ENCODE data around the gene CNTNAP3B.
"Not testable (repeated sequence)": the region's sequence is repeated elsewhere in the genome, so short reads cannot be mapped to it uniquely, and the experiment has no call there.

DNA sequence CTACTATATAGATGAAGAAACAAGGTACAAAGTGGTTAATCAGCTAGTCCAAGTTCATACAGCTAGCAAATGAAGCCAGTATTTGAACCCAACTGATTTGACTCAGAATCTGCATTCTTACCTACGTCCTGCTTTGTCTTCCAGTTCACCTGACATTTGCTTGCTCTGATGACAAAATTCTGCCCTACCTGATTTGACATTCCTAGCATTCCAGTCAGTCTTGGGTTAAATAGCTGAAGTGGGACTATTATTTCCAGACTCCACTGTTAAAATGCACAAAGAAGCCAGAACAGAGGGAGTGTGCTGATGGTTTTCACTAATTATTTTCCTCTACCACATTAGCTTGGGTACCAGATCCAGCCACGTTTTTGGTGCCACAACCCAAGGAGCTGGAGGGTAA, 78.5 kb downstream of the CNTNAP3B start:
- not testable (repeated sequence) for TF ChIP-seq POLR2A, EP300 (IDR thresholded peaks at IDR 0.05)
- TF ChIP-seq, protein P1, sequence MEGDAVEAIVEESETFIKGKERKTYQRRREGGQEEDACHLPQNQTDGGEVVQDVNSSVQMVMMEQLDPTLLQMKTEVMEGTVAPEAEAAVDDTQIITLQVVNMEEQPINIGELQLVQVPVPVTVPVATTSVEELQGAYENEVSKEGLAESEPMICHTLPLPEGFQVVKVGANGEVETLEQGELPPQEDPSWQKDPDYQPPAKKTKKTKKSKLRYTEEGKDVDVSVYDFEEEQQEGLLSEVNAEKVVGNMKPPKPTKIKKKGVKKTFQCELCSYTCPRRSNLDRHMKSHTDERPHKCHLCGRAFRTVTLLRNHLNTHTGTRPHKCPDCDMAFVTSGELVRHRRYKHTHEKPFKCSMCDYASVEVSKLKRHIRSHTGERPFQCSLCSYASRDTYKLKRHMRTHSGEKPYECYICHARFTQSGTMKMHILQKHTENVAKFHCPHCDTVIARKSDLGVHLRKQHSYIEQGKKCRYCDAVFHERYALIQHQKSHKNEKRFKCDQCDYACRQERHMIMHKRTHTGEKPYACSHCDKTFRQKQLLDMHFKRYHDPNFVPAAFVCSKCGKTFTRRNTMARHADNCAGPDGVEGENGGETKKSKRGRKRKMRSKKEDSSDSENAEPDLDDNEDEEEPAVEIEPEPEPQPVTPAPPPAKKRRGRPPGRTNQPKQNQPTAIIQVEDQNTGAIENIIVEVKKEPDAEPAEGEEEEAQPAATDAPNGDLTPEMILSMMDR (IDR thresholded peaks at IDR 0.05) = not testable (repeated sequence)
